HCT116 (cell line): ENCODE data around the gene SFXN3. TPM values are rescaled to one million over a fixed set of nuclear protein-coding genes. Genes with fewer than 3 reads are reported as not detected.

Source experiments
- ATAC-seq: fragments of 200-7000 bp; cut with Tn5 transposase; 2 replicates; pipeline ENCODE4 v1.9.1; 2020; ENCODE audit warnings: mild to moderate bottlenecking, moderate library complexity
- BruUV-seq: library from RNA; stranded (reverse); fragments of 400-500 nt; replicated peaks from 2 replicates; lab custom pipeline; 2021; lab: Mats Ljungman, UMichigan
- CTCF ChIA-PET: fragments of 300-600 bp; sonication (Branson Sonifier 250); formaldehyde crosslinking; loops from one replicate; lab custom pipeline; 2021; ENCODE audit warnings: antibody characterized with exemption; lab: Charles Lee
- POLR2A ChIA-PET: fragments of 300-600, 350-600 bp; sonication (Branson Sonifier 250); formaldehyde crosslinking; loops from one replicate; lab custom pipeline; 2021; ENCODE audit warnings: antibody characterized with exemption; lab: Charles Lee
- RAD21 ChIA-PET, 2 experiments: fragments of 300-600 bp; sonication (Branson Sonifier 250); formaldehyde crosslinking; loops; one replicate each; lab custom pipeline; 2023; ENCODE audit warnings: low total read pairs in 2 of 2; ENCODE audit not compliant: uncharacterized antibody in 2 of 2, unreplicated experiment in 2 of 2, low non-redundant PET in 1 of 2; lab: Charles Lee
- DNase-seq: peaks from one replicate; pipeline ENCODE4 v3.0.0-alpha.2; 2010; ENCODE audit warnings: low read depth, low spot score
- H2AFZ ChIP-seq: fragments of 200-600 bp; shearing (Covaris generic), sonication (generic); 2 replicates; pipeline ENCODE4 v1.6.1; 2017; ENCODE audit warnings: low read depth, mixed run types, mixed read lengths, antibody characterized with exemption, low read length; ENCODE audit not compliant: poor library complexity, severe bottlenecking
- H3K27ac ChIP-seq: 2 replicates; pipeline ENCODE4 v1.5.1; 2012; ENCODE audit warnings: low read depth, low read length
- H3K27me3 ChIP-seq: fragments of 200-600 bp; sonication (generic); 2 replicates; pipeline ENCODE4 v1.6.1; 2016; ENCODE audit warnings: mixed run types, low read length, mixed read lengths; ENCODE audit not compliant: insufficient read depth
- H3K36me3 ChIP-seq, 2 experiments: fragments of 200-500 bp in 1 of 2; fragments of 200-600 bp in 1 of 2; sonication (Bioruptor generic) in 1 of 2; sonication (generic) in 1 of 2; 2 replicates each; pipeline versions ENCODE4 v1.5.1 to v1.6.1; 2014 to 2016; ENCODE audit warnings: low read length in 2 of 2, inconsistent platforms in 1 of 2, mixed read lengths in 1 of 2, mixed run types in 1 of 2; ENCODE audit not compliant: insufficient read depth in 2 of 2, control insufficient read depth in 1 of 2
- H3K4me1 ChIP-seq, 2 experiments: fragments of 200-600 bp in 1 of 2; sonication (generic) in 1 of 2; 2 replicates each; pipeline versions ENCODE4 v1.5.1 to v1.6.1; 2012 to 2017; ENCODE audit warnings: low read length in 2 of 2, inconsistent platforms in 1 of 2, mild to moderate bottlenecking in 1 of 2, mixed read lengths in 1 of 2, mixed run types in 1 of 2, moderate library complexity in 1 of 2; ENCODE audit not compliant: insufficient read depth in 2 of 2, control insufficient read depth in 1 of 2
- H3K4me2 ChIP-seq: fragments of 200-600 bp; sonication (generic); 2 replicates; pipeline ENCODE4 v1.6.1; 2017; ENCODE audit warnings: mixed run types, low read length, mixed read lengths
- H3K4me3 ChIP-seq, 2 experiments: fragments of 200-600 bp in 1 of 2; sonication (generic) in 1 of 2; replicated peaks in 1 of 2; 2 replicates each; pipeline ENCODE4 v1.5.1; 2011 to 2016; ENCODE audit warnings: low read length in 2 of 2, control low read depth in 1 of 2, low read depth in 1 of 2, mild to moderate bottlenecking in 1 of 2, mixed read lengths in 1 of 2, mixed run types in 1 of 2
- H3K79me2 ChIP-seq: fragments of 200-600 bp; sonication (generic); 2 replicates; pipeline ENCODE4 v1.6.1; 2017; ENCODE audit warnings: mild to moderate bottlenecking, mixed run types, low read length, moderate library complexity, mixed read lengths; ENCODE audit not compliant: insufficient read depth
- H3K9ac ChIP-seq: fragments of 200-600 bp; sonication (generic); 2 replicates; pipeline ENCODE4 v1.6.1; 2016; ENCODE audit warnings: low read length, mixed read lengths
- H3K9me2 ChIP-seq: fragments of 200-600 bp; sonication (generic), shearing (Covaris generic); 2 replicates; pipeline ENCODE4 v1.6.1; 2017; ENCODE audit warnings: mixed run types, mild to moderate bottlenecking, moderate library complexity; ENCODE audit not compliant: insufficient read depth
- H3K9me3 ChIP-seq, 2 experiments: fragments of 200-500 bp in 1 of 2; fragments of 200-600 bp in 1 of 2; sonication (Bioruptor generic) in 1 of 2; sonication (generic) in 1 of 2; 2 replicates each; pipeline ENCODE4 v1.6.1; 2014 to 2017; ENCODE audit warnings: low read length in 2 of 2, mixed read lengths in 2 of 2, inconsistent platforms in 1 of 2, low read depth in 1 of 2, mild to moderate bottlenecking in 1 of 2, mixed run types in 1 of 2, moderate library complexity in 1 of 2; ENCODE audit not compliant: control insufficient read depth in 1 of 2, insufficient read depth in 1 of 2
- H4K20me1 ChIP-seq: fragments of 200-600 bp; sonication (generic), shearing (Covaris generic); 2 replicates; pipeline ENCODE4 v1.6.1; 2017; ENCODE audit warnings: mixed run types, mild to moderate bottlenecking, moderate library complexity; ENCODE audit not compliant: insufficient read depth
- ELF1 ChIP-seq: IDR thresholded peaks from 2 replicates; pipeline ENCODE4 v1.6.1; 2012; ENCODE audit warnings: low read depth, borderline replicate concordance
- intact Hi-C: fragments of 100-400 bp; cut with micrococcal nuclease; formaldehyde crosslinking; loops from 2 replicates; pipeline ENCODE4 v1.10.0; 2022
- total RNA-seq: library from RNA; stranded (reverse); gene quantifications from one replicate; pipeline ENCODE4 v1.2.1, GENCODE V29; 2021; ENCODE audit not compliant: unreplicated experiment
- TF ChIP-seq, protein P1 (sequence below), 3 experiments: fragments of 200-600 bp in 1 of 3; sonication (generic) in 1 of 3; IDR thresholded peaks in 2 of 3; conservative IDR thresholded peaks in 1 of 3; 2 replicates each; pipeline ENCODE4 v1.5.1; 2012 to 2017; ENCODE audit warnings: low read depth in 2 of 3, low read length in 2 of 3, antibody characterized with exemption in 1 of 3, borderline replicate concordance in 1 of 3, control low read depth in 1 of 3, mild to moderate bottlenecking in 1 of 3, mixed read lengths in 1 of 3, mixed run types in 1 of 3, moderate library complexity in 1 of 3; ENCODE audit not compliant: insufficient read depth in 1 of 3

Gene SFXN3
- total RNA-seq, 1 experiment from 2014 or later = 52.5 TPM

DNA sequence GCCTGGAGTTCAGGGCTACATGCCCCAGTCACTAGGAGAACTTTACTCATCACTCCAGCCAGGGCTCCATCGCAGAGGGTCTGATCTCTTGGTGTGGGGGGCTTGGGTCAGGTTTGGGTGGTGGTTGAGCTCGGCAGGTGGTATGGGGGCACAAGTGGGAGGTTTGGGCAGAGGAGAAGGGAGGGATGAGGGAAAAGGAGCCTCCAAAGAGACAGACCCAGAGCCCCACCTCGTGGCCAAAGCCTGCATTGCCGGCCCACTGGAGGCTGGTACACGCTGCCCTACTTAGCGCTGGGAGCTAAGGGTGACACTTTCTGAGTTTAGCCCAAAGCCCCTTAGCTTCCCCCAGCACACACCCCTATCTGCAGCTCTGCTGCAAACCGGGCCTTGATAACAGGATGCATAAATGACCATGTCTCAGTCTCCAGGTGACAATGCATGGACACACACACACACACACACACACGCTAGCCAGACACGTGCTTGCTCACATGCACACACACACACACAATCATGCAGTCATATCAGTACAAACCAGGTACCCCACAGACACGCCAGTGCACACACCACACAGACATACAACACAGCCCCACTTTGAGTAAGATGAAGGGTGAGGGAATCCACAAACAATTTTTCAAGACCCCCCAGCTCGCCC, 16.7 kb upstream of the SFXN3 start:
- peak; percentile 39 for ATAC-seq
- Histone ChIP-seq H3K9me3 (no peaks in the 10 kb centered on the region), H2AFZ (no peak overlapping the region), H3K4me3 (no peak overlapping the region), H3K9ac (no peak overlapping the region), H3K79me2 (no peaks in the 10 kb centered on the region), H3K36me3 (no peaks in the 10 kb centered on the region), H3K4me1 (peaks cover 25 to 66% of the 10 kb centered on the region in 2 experiments), H3K27ac (no peak overlapping the region), H3K4me2 (peak overlapping the region; percentile 37), H3K27me3 (no peaks in the 10 kb centered on the region), H4K20me1 (no peaks in the 10 kb centered on the region), H3K9me2 (no peaks in the 10 kb centered on the region)
- ChIA-PET CTCF (interaction anchor here (0.7 to 5.0 kb wide), 23 partner anchors 9 to 453 kb away, joined by 3 to 98 read pairs (median 7); partner anchors contain the start of genes LZTS2, PDZD7, SEMA4G and SFXN3), POLR2A (interaction anchor here (1.0 to 1.5 kb wide), 4 partner anchors 16 to 27 kb away, joined by 3 to 9 read pairs (median 5); partner anchors contain the start of genes MRPL43, PDZD7, SFXN3 and TWNK), RAD21 (interaction anchor here (0.6 to 1.5 kb wide), 11 partner anchors 15 to 136 kb away, joined by 3 to 10 read pairs (median 4); partner anchors contain the start of genes LZTS2 (in 1 of the 2), PDZD7 (in 1 of the 2) and SFXN3 (in 1 of the 2))
- intact Hi-C loops = loop anchor here (5.0 to 10.0 kb wide), 4 partner anchors 137 to 670 kb away; partner anchors contain the start of genes PAX2 and SCD
- TF ChIP-seq, protein P1, sequence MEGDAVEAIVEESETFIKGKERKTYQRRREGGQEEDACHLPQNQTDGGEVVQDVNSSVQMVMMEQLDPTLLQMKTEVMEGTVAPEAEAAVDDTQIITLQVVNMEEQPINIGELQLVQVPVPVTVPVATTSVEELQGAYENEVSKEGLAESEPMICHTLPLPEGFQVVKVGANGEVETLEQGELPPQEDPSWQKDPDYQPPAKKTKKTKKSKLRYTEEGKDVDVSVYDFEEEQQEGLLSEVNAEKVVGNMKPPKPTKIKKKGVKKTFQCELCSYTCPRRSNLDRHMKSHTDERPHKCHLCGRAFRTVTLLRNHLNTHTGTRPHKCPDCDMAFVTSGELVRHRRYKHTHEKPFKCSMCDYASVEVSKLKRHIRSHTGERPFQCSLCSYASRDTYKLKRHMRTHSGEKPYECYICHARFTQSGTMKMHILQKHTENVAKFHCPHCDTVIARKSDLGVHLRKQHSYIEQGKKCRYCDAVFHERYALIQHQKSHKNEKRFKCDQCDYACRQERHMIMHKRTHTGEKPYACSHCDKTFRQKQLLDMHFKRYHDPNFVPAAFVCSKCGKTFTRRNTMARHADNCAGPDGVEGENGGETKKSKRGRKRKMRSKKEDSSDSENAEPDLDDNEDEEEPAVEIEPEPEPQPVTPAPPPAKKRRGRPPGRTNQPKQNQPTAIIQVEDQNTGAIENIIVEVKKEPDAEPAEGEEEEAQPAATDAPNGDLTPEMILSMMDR (IDR thresholded peaks at IDR 0.05 in 2 of 3, conservative IDR thresholded peaks at IDR 0.05 in 1 of 3; ENCODE audit: borderline replicate concordance in 1 of 3, insufficient read depth in 1 of 3, low read depth in 2 of 3, low read length in 2 of 3) = peak in 2 of 3 experiments; percentile 99; a peak in 4 of 6 replicates
- TF ChIP-seq ELF1 = no peak
- no peak for DNase-seq
- BruUV-seq = no TSS peak
